Measurements from ENCODE around the gene C5orf34. TPM values are rescaled to one million over a fixed set of nuclear protein-coding genes. Genes with fewer than 3 reads are reported as not detected.
"Not testable (repeated sequence)": the region's sequence is repeated elsewhere in the genome, so short reads cannot be mapped to it uniquely, and the experiment has no call there.

C5orf34 gene, protein sequence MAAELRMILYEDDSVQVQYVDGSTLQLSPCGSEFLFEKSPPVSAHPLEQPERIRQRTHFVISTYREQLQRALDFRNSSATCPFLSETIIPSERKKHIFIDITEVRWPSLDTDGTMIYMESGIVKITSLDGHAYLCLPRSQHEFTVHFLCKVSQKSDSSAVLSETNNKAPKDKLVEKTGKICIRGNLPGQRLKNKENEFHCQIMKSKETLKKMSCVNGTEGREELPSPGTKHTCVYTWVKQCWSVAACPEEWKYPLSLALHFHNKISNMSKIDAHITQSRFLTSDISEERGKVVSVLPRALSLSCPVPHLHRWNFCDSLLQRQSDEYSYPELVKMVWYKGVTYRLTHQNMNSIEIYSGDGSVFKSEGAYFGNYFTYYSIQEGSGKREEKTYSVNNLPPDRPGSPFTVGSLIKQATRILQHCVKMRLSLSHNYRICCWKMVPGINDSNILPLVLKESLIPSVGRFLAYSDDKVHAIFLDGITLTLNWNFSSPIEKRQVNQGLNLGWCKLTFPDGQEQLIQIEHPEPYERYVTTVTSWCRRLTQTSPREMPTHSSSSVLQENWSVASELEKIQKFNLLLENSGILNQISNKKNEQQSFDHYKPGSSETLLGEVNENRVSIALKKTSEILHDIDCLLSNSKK
- 1 to 10 TPM; 7.9 to 9.5 TPM for total RNA-seq

DNA sequence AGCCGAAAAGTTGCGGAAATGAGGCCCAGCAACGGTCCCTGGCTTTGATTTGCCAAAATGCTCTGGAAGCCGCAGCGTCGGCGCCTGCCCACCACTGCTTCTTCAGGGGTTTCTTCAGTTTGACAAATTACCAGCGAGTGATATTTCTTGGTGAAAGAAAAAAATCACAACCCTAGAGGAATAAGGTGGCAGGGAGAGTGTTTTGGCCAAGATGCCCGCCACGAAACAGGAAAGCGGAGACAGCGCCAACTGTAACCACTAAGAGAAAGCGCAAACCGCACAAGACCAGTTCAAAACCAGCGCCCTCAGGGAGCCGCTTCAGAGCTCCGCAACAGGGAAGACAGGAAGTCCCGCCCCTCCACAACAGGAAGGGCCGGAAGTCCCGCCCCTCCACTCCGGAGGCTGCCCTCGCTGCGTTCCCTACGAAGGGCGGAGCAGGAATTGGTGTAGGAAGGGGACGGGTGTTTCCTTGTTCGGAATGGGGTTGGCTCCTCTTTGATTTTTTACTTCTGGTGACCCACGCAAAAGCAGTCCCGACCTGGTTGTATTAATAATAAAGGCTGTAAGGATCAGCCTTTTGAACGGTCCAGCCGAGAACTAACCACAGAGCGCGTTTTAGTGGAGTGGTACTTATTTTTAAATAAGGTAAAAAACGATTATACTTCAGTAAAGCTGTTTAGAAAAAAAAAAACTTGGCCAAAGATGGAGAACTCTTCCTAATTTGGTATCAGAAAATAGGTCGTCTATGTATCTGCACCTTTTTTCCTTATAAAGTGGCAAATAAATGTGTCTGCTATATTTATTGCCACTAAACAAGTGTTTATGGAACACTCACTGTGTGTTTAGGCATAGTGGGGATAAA lies at the start of gene C5orf34:
Gene C5orf34, minus strand, starts transcription at position 333 of the 862 bp plus-strand sequence. CDS start 5,809 bp downstream, outside the sequence.
- CTCF ChIA-PET, result interaction anchor here (0.5 to 1.6 kb wide), 3 partner anchors 30 to 409 kb away, joined by 3 to 5 read pairs (median 4); no protein-coding TSS in a partner anchor
- POLR2A ChIA-PET, result interaction anchor here (0.6 to 1.6 kb wide), 5 partner anchors 29 to 41 kb away, joined by 3 to 21 read pairs (median 6); partner anchors contain the start of gene TMEM267

DNA sequence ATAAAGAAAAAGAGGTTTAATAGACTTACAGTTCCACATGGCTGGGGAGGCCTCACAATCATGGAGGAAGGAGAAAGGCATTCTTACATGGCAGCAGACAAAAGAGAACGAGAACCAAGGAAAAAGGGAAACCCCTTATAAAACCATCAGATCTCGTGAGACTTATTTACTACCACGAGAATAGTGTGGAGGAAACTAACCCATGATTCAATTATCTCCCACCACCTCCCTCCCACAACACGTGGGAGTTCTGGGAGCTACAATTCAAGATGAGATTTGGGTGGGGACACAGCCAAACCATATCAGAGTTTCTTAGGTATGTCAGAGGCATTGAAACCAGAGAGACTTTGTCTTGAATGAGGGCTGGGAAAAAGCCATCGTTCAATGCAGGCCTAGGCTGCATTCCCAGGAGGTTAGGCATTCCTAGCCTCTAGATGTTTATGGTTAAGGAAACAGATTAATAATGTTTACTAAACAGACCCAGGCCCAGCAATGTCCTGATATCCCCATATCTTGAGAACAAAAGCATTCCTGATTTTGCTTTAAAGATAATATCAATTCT lies 49.4 kb upstream of the C5orf34 start:
- POLR2A ChIA-PET, result no interaction called here
- CTCF ChIA-PET, result no interaction called here

- CTCF ChIA-PET, result no interaction called here
- POLR2A ChIA-PET, result no interaction called here
These were observed 48.4 kb upstream of the C5orf34 start for GRCh38 chr5:43563321-43563720.

GRCh38 chr5:43561356-43561755 lies 46.4 kb upstream of the C5orf34 start:
- ChIA-PET POLR2A (no interaction called here), CTCF (no interaction called here)

GRCh38 chr5:43560128-43560527 lies 45.2 kb upstream of the C5orf34 start:
- ChIA-PET POLR2A (no interaction called here), CTCF (no interaction called here)

GRCh38 chr5:43556857-43557542 lies 42.1 kb upstream of the C5orf34 start, which contains the start of gene PAIP1:
Gene PAIP1, minus strand, starts transcription at chr5:43557077. Its CDS starts 231 bp downstream, at chr5:43556846.
- ChIA-PET CTCF (no interaction called here), POLR2A (interaction anchor here (1.9 kb wide), 1 partner anchor 73 kb away, joined by 14 read pairs; the partner anchor contains the start of gene TMEM267)

DNA sequence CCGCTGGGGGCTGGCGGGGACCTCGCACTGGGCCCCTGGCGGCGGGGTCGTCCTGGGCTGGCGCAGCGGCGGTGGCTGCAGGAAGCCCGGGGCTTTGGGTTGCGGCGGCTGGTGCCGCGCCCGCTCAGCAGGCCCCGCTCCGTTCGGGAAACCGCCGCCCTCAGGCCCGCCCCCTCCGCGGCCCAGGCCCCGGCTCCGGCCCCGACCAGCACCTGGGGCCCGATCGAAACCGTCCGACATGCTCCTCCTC lies 41.6 kb upstream of the C5orf34 start:
- CTCF ChIA-PET, result interaction anchor here (1.5 kb wide), 1 partner anchor 42 kb away, joined by 4 read pairs; the partner anchor contains the start of gene C5orf34
- POLR2A ChIA-PET, result interaction anchor here (1.0 to 1.9 kb wide), 2 partner anchors 48 to 72 kb away, joined by 3 to 14 read pairs; partner anchors contain the start of gene TMEM267

DNA sequence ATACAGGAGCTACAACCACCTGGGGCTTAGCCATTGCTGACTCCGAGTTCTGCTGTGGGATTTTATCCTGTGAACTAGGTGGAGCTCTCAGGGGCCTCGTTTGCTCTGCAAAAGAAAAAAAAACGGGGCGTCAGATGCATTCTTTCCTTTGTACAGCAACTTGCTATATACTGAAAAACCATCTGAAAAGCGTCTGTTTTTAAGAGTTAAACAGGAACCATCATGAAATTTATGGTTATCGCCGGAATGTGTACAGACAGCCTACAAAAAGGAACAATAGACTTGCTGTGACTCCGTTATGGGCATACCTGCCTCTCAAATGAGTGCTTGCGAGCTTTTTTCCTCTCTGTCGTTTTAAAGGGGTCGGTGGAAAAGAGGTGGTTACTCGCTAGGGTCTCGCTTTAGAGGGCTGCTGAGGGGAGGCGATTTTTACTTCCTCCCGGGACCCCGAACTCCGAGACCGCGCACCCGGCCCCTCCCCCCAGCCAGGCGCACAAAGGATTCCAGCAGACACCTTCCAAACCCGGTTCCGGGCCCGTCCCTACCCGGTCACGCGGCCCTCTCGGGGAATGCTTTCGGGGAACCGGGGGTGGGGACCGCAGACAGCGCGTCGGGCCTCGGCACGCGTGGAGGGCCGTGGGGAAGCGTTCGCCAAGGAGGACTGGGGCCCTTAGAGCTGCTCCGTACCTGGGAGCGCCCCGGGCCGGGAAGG lies 41.1 kb upstream of the C5orf34 start:
- POLR2A ChIA-PET, result interaction anchor here (0.7 to 1.9 kb wide), 6 partner anchors 18 to 547 kb away, joined by 3 to 14 read pairs (median 4); partner anchors contain the start of genes C5orf34, HMGCS1 and TMEM267
- CTCF ChIA-PET, result interaction anchor here (1.0 to 1.5 kb wide), 3 partner anchors 41 to 72 kb away, joined by 3 to 7 read pairs (median 4); partner anchors contain the start of genes C5orf34, NNT and TMEM267

GRCh38 chr5:43554497-43554896 lies 39.5 kb upstream of the C5orf34 start:
- CTCF ChIA-PET, result interaction anchor here (1.4 kb wide), 1 partner anchor 48 kb away, joined by 7 read pairs; the partner anchor contains the start of gene NNT
- POLR2A ChIA-PET, result interaction anchor here (0.6 to 1.5 kb wide), 5 partner anchors 9 to 241 kb away, joined by 3 to 5 read pairs (median 4); partner anchors contain the start of genes HMGCS1 and TMEM267

GRCh38 chr5:43553381-43553780 lies 38.4 kb upstream of the C5orf34 start:
- CTCF ChIA-PET, result no interaction called here
- POLR2A ChIA-PET, result no interaction called here

- ChIA-PET POLR2A (interaction anchor here (1.4 kb wide), 1 partner anchor 68 kb away, joined by 7 read pairs; the partner anchor contains the start of gene TMEM267), CTCF (no interaction called here)
These were observed 36.8 kb upstream of the C5orf34 start for GRCh38 chr5:43551731-43552130.

GRCh38 chr5:43549272-43549671 lies 34.3 kb upstream of the C5orf34 start:
- POLR2A ChIA-PET, CTCF ChIA-PET: not testable (repeated sequence)

GRCh38 chr5:43548358-43548757 lies 33.4 kb upstream of the C5orf34 start:
- POLR2A ChIA-PET, result interaction anchor here (1.2 kb wide), 1 partner anchor 64 kb away, joined by 3 read pairs; the partner anchor contains the start of gene TMEM267
- CTCF ChIA-PET, result no interaction called here

DNA sequence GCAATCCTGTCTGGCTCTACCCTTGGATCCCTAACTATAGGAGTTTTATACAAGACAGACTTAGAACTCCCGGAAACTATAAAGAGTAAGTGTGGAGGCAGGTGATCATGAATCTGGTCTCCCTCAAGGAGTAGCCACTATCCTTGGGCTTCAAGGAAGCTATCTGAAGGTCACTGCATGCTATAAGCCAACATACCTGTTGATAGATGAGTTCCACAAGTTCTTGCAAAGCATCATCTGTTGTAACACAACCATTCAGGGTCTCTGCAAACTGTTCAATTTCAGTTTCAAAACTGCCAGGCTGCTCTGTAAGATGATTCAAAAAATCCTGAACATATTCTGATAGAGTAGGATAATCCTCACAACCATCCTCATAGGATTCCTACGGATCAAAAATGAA lies 32.6 kb upstream of the C5orf34 start:
- POLR2A ChIA-PET, result interaction anchor here (1.2 kb wide), 1 partner anchor 63 kb away, joined by 3 read pairs; the partner anchor contains the start of gene TMEM267

GRCh38 chr5:43543434-43543833 lies 28.5 kb upstream of the C5orf34 start:
- POLR2A ChIA-PET, result no interaction called here

More for the DNA sequence above, 32.6 kb upstream of the C5orf34 start:
- CTCF ChIA-PET, result interaction anchor here (0.5 kb wide), 1 partner anchor 12 kb away, joined by 4 read pairs; no protein-coding TSS in a partner anchor

GRCh38 chr5:43540746-43541145 lies 25.8 kb upstream of the C5orf34 start:
- POLR2A ChIA-PET, result no interaction called here
- CTCF ChIA-PET, result interaction anchor here (0.8 kb wide), 1 partner anchor 10 kb away, joined by 3 read pairs; no protein-coding TSS in a partner anchor

More at GRCh38 chr5:43543434-43543833, 28.5 kb upstream of the C5orf34 start:
- CTCF ChIA-PET, result no interaction called here

DNA sequence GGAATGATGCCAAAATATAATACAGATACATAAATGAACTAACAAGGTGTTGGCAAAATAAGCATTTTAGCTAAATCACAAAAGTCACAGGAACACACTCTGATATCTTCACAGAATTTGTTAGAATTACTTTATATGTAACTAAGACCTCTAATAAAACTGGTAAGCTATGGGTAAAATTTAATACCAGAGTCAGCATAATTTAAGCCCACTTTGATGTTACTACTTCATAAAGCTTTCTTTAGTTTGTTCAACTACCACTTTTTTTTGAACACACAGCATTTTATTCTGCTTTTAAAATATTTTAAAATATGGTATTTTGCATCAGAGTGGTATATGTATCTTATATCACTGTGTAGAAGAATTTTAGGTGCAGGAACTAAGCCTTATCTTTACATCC lies 22.0 kb upstream of the C5orf34 start:
- ChIA-PET CTCF (no interaction called here), POLR2A (no interaction called here)

- CTCF ChIA-PET, result no interaction called here
- POLR2A ChIA-PET, result interaction anchor here (0.9 kb wide), 1 partner anchor 70 kb away, joined by 3 read pairs; the partner anchor contains the start of gene NNT
These were observed 18.7 kb upstream of the C5orf34 start for GRCh38 chr5:43533646-43534045.

All from activated CD8-positive, alpha-beta memory T cell treated with anti-CD3 and anti-CD28 coated beads for 36 hours (primary cell).